Loucy (cell line): ENCODE measurements around the gene FBXO31.

Experiments
- H2AFZ ChIP-seq: fragments of 200-600 bp; sonication (generic); 2 replicates; pipeline ENCODE4 v1.6.0; 2016; ENCODE audit warnings: antibody characterized with exemption, mild to moderate bottlenecking, low read length, moderate library complexity
- H3F3A ChIP-seq: fragments of 200-600 bp; 2 replicates; pipeline ENCODE4 v1.6.0; 2016; ENCODE audit warnings: antibody characterized with exemption, low read depth, mild to moderate bottlenecking
- H3K27me3 ChIP-seq: fragments of 200-600 bp; sonication (generic); 2 replicates; pipeline ENCODE4 v1.6.1; 2014; ENCODE audit warnings: low read length, mild to moderate bottlenecking; ENCODE audit not compliant: insufficient read depth, poor library complexity, severe bottlenecking
- H3K36me3 ChIP-seq: fragments of 200-600 bp; sonication (generic); 2 replicates; pipeline ENCODE4 v1.6.1; 2016; ENCODE audit warnings: low read length; ENCODE audit not compliant: insufficient read depth
- H3K4me1 ChIP-seq: fragments of 200-600 bp; sonication (generic); 2 replicates; pipeline ENCODE4 v1.5.1; 2014; ENCODE audit warnings: low read length, mild to moderate bottlenecking; ENCODE audit not compliant: insufficient read depth, poor library complexity, severe bottlenecking
- H3K4me2 ChIP-seq: fragments of 200-600 bp; sonication (generic); 2 replicates; pipeline ENCODE4 v1.6.0; 2014; ENCODE audit warnings: antibody characterized with exemption, low read length, low read depth, mild to moderate bottlenecking; ENCODE audit not compliant: poor library complexity, severe bottlenecking
- H3K4me3 ChIP-seq: fragments of 200-600 bp; sonication (generic); 2 replicates; pipeline ENCODE4 v1.5.1; 2014; ENCODE audit warnings: low read length, mild to moderate bottlenecking, mixed read lengths; ENCODE audit not compliant: poor library complexity, severe bottlenecking
- H3K79me2 ChIP-seq: fragments of 200-600 bp; sonication (generic); 2 replicates; pipeline ENCODE4 v1.6.1; 2014; ENCODE audit warnings: low read length; ENCODE audit not compliant: insufficient read depth
- H3K9ac ChIP-seq: fragments of 200-600 bp; sonication (generic); 2 replicates; pipeline ENCODE4 v1.6.0; 2014; ENCODE audit warnings: mild to moderate bottlenecking, low read depth, low read length, moderate library complexity; ENCODE audit not compliant: poor library complexity, severe bottlenecking
- H3K9me2 ChIP-seq: fragments of 200-600 bp; sonication (generic); replicated peaks from 2 replicates; pipeline ENCODE4 v1.6.1; 2016; ENCODE audit warnings: low read depth, low read length, mixed read lengths
- H3K9me3 ChIP-seq: fragments of 200-600 bp; sonication (generic); 2 replicates; pipeline ENCODE4 v1.6.1; 2014; ENCODE audit warnings: mild to moderate bottlenecking, antibody characterized with exemption, low read length, low read depth; ENCODE audit not compliant: insufficient read depth
- H4K20me1 ChIP-seq: fragments of 200-600 bp; sonication (generic); 2 replicates; pipeline ENCODE4 v1.6.0; 2014; ENCODE audit warnings: antibody characterized with exemption, low read length, mild to moderate bottlenecking; ENCODE audit not compliant: insufficient read depth, poor library complexity, severe bottlenecking
- CTCF ChIP-seq: fragments of 200-600 bp; sonication (generic); conservative IDR thresholded peaks from 2 replicates; pipeline ENCODE4 v1.5.1; 2014; ENCODE audit warnings: mild to moderate bottlenecking, antibody characterized with exemption, low read length
- EZH2phosphoT487 ChIP-seq: fragments of 200-600 bp; IDR thresholded peaks from 2 replicates; pipeline ENCODE4 v1.6.1; 2018; ENCODE audit warnings: antibody characterized with exemption, mild to moderate bottlenecking, moderate library complexity, borderline replicate concordance

The FBXO31 gene

GRCh38 chr16:87409781-87410180 lies 26.2 kb upstream of the FBXO31 start:
- Histone ChIP-seq H3K9me3 (no peaks in the 10 kb centered on the region), H3K4me1 (no peaks in the 10 kb centered on the region), H3K4me2 (no peak overlapping the region), H3K4me3 (no peak overlapping the region), H3K36me3 (no peaks in the 10 kb centered on the region; the same call in 1 of the 2 replicates), H3F3A (no peaks in the 10 kb centered on the region), H3K27me3 (no peaks in the 10 kb centered on the region), H4K20me1 (no peaks in the 10 kb centered on the region), H3K79me2 (no peaks in the 10 kb centered on the region), H2AFZ (no peak overlapping the region), H3K9me2 (no peaks in the 10 kb centered on the region), H3K9ac (no peak overlapping the region)
- TF ChIP-seq CTCF, result no peak
- TF ChIP-seq EZH2phosphoT487, result no peak

GRCh38 chr16:87409153-87409552 lies 25.6 kb upstream of the FBXO31 start:
- Histone ChIP-seq H3K9ac (no peak overlapping the region), H3K4me1 (no peaks in the 10 kb centered on the region), H2AFZ (no peak overlapping the region), H3K9me2 (no peaks in the 10 kb centered on the region), H3K4me2 (no peak overlapping the region), H3F3A (no peaks in the 10 kb centered on the region), H3K36me3 (peaks cover 6% of the 10 kb centered on the region; the same call in 1 of the 2 replicates), H4K20me1 (no peaks in the 10 kb centered on the region), H3K4me3 (no peak overlapping the region), H3K9me3 (no peaks in the 10 kb centered on the region), H3K79me2 (no peaks in the 10 kb centered on the region), H3K27me3 (no peaks in the 10 kb centered on the region)
- TF ChIP-seq EZH2phosphoT487 (no peak), CTCF (no peak)

- no peak overlapping the region for H3K4me3 ChIP-seq
- H3K79me2 ChIP-seq, result no peaks in the 10 kb centered on the region
- TF ChIP-seq EZH2phosphoT487 (no peak), CTCF (no peak)
- no peaks in the 10 kb centered on the region for H3K9me2 ChIP-seq
- H3K36me3 ChIP-seq, result peaks cover 20% of the 10 kb centered on the region; the same call in 1 of the 2 replicates
- no peaks in the 10 kb centered on the region for H3K4me1 ChIP-seq
- H3F3A ChIP-seq, result no peaks in the 10 kb centered on the region
- H2AFZ ChIP-seq, result no peak overlapping the region
- H3K4me2 ChIP-seq, result no peak overlapping the region
- H3K9me3 ChIP-seq, result no peaks in the 10 kb centered on the region
- H3K9ac ChIP-seq, result no peak overlapping the region
- H3K27me3 ChIP-seq, result no peaks in the 10 kb centered on the region
- H4K20me1 ChIP-seq, result no peaks in the 10 kb centered on the region
These were observed 24.0 kb upstream of the FBXO31 start for GRCh38 chr16:87407511-87408112.
